Parathyroid adenoma (tissue), 2 donors: Measurements from ENCODE around the gene HEPH.

Source experiments
- H2AFZ ChIP-seq: fragments of 300-600 bp; sonication (generic); one replicate; pipeline ENCODE4 v1.7.0; 2017; ENCODE audit warnings: antibody characterized with exemption, mild to moderate bottlenecking
- H3K27ac ChIP-seq: fragments of 300-600 bp; sonication (generic); one replicate; pipeline ENCODE4 v1.7.0; 2017
- H3K27me3 ChIP-seq: fragments of 300-600 bp; sonication (generic); one replicate; pipeline ENCODE4 v1.7.0; 2017; ENCODE audit warnings: low read length; ENCODE audit not compliant: control insufficient read depth, insufficient read depth
- H3K36me3 ChIP-seq: fragments of 300-600 bp; sonication (generic); one replicate; pipeline ENCODE4 v1.7.0; 2017; ENCODE audit warnings: low read length; ENCODE audit not compliant: control insufficient read depth, insufficient read depth
- H3K4me1 ChIP-seq: fragments of 300-600 bp; sonication (generic); one replicate; pipeline ENCODE4 v1.7.0; 2017; ENCODE audit warnings: control low read depth
- H3K4me2 ChIP-seq: fragments of 300-600 bp; sonication (generic); one replicate; pipeline ENCODE4 v1.7.0; 2017; ENCODE audit warnings: low read length
- H3K4me3 ChIP-seq: fragments of 300-600 bp; sonication (generic); one replicate; pipeline ENCODE4 v1.7.0; 2017; ENCODE audit warnings: low read depth, low read length
- H3K79me2 ChIP-seq: fragments of 300-600 bp; sonication (generic); one replicate; pipeline ENCODE4 v1.7.0; 2017; ENCODE audit warnings: control low read depth
- H3K9ac ChIP-seq: fragments of 300-600 bp; sonication (generic); one replicate; pipeline ENCODE4 v1.7.0; 2017; ENCODE audit warnings: mild to moderate bottlenecking
- H3K9me3 ChIP-seq: fragments of 300-600 bp; sonication (generic); one replicate; pipeline ENCODE4 v1.7.0; 2017; ENCODE audit warnings: low read length; ENCODE audit not compliant: control insufficient read depth
- CTCF ChIP-seq: fragments of 300-600 bp; sonication (generic); IDR thresholded peaks from one replicate; pipeline ENCODE4 v1.7.0; 2017; ENCODE audit warnings: antibody characterized with exemption, mild to moderate bottlenecking
- donor health status: primary hyperparathyroidism.

Gene HEPH

DNA sequence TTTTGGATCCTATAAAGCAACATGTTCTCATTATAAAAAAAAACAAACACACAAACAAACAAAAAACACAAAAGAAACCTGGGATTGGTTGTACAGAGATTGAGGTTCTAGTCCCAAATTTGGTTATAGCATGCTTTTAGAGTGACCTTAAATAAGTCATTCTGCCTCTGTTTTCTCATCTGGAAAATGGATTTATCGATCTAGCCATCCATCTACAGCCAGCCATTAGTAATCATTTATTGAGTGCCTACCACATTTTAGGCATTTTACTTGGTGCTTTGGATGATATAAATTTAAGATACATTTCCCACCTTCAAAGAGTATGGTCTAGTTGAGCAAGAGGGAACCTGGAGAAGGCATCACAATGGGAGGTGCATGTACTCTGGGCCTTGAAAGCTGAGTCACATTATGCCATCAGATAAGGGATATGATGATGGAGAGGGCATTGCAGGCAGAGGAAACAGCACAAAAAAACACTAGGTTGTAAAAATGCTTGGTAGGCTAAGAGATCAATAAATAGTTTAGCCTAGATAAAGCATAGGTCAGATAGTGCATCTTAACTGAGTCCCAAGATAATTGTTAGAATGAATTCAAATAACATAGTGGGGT, 91.4 kb downstream of the HEPH start:
- no peaks in the 10 kb centered on the region for H3K9me3 ChIP-seq
- H3K36me3 ChIP-seq, result no peaks in the 10 kb centered on the region
- TF ChIP-seq CTCF, result no peak

GRCh38 chrX:66262807-66263206, 98.8 kb downstream of the HEPH start:
- Histone ChIP-seq H3K9me3 (no peaks in the 10 kb centered on the region), H3K36me3 (no peaks in the 10 kb centered on the region), H2AFZ (no peak overlapping the region), H3K79me2 (no peaks in the 10 kb centered on the region), H3K27me3 (no peaks in the 10 kb centered on the region), H3K9ac (no peak overlapping the region), H3K27ac (no peak overlapping the region), H3K4me1 (no peaks in the 10 kb centered on the region), H3K4me2 (no peak overlapping the region), H3K4me3 (no peak overlapping the region)
- TF ChIP-seq CTCF, result no peak

More for the DNA sequence above, 91.4 kb downstream of the HEPH start:
- H3K27me3 ChIP-seq, result no peaks in the 10 kb centered on the region
- H3K4me3 ChIP-seq, result no peak overlapping the region
- no peak overlapping the region for H2AFZ ChIP-seq
- no peak overlapping the region for H3K4me2 ChIP-seq
- H3K27ac ChIP-seq, result no peak overlapping the region
- H3K9ac ChIP-seq, result no peak overlapping the region
- no peaks in the 10 kb centered on the region for H3K4me1 ChIP-seq
- no peaks in the 10 kb centered on the region for H3K79me2 ChIP-seq
